Measurements from ENCODE around the gene UNC13B. TPM values are rescaled to one million over a fixed set of nuclear protein-coding genes. Genes with fewer than 3 reads are reported as not detected.

Gene UNC13B
- total RNA-seq, 1 experiment from 2014 or later, result 17.6 TPM

- no peak overlapping the region for H3K4me3 ChIP-seq (replicated peaks in 1 of 2; ENCODE audit: low read depth in 1 of 2, low read length in 2 of 2)
- ChIA-PET POLR2A (no interaction called here), CTCF (no interaction called here), RAD21 (ENCODE audit: low non-redundant PET in 1 of 2, low total read pairs in 2 of 2, uncharacterized antibody in 2 of 2, unreplicated experiment in 2 of 2) (no interaction called here)
- no peaks in the 10 kb centered on the region for H3K9me2 ChIP-seq (ENCODE audit: insufficient read depth)
- no peak overlapping the region for H3K9ac ChIP-seq (ENCODE audit: low read length)
- no peaks in the 10 kb centered on the region for H3K36me3 ChIP-seq (ENCODE audit: control insufficient read depth in 1 of 2, insufficient read depth in 2 of 2, low read length in 2 of 2)
- TF ChIP-seq EZH2phosphoT487 (IDR thresholded peaks at IDR 0.05; ENCODE audit: borderline replicate concordance) (no peak), SP1 (IDR thresholded peaks at IDR 0.05; ENCODE audit: low read depth) (no peak), MAX (IDR thresholded peaks at IDR 0.05) (no peak), CEBPB (IDR thresholded peaks at IDR 0.05; ENCODE audit: low read depth) (no peak), EGR1 (IDR thresholded peaks at IDR 0.05; ENCODE audit: low read depth) (no peak), EZH2 (IDR thresholded peaks at IDR 0.05) (no peak), YY1 (IDR thresholded peaks at IDR 0.05; ENCODE audit: extremely low read depth, insufficient replicate concordance, low read depth, low read length) (no peak), FOSL1 (IDR thresholded peaks at IDR 0.05; ENCODE audit: low read depth) (no peak), JUND (IDR thresholded peaks at IDR 0.05) (no peak), RAD21 (IDR thresholded peaks at IDR 0.05; ENCODE audit: low read depth) (no peak), POLR2AphosphoS5 (IDR thresholded peaks at IDR 0.05; ENCODE audit: low read depth, low read length) (no peak), POLR2A (IDR thresholded peaks at IDR 0.05; ENCODE audit: borderline replicate concordance, extremely low read depth, insufficient read depth, insufficient read length) (no peak), REST (IDR thresholded peaks at IDR 0.05; ENCODE audit: low read depth) (no peak), CBX3 (IDR thresholded peaks at IDR 0.05; ENCODE audit: low read depth) (no peak)
- TF ChIP-seq, protein P1, sequence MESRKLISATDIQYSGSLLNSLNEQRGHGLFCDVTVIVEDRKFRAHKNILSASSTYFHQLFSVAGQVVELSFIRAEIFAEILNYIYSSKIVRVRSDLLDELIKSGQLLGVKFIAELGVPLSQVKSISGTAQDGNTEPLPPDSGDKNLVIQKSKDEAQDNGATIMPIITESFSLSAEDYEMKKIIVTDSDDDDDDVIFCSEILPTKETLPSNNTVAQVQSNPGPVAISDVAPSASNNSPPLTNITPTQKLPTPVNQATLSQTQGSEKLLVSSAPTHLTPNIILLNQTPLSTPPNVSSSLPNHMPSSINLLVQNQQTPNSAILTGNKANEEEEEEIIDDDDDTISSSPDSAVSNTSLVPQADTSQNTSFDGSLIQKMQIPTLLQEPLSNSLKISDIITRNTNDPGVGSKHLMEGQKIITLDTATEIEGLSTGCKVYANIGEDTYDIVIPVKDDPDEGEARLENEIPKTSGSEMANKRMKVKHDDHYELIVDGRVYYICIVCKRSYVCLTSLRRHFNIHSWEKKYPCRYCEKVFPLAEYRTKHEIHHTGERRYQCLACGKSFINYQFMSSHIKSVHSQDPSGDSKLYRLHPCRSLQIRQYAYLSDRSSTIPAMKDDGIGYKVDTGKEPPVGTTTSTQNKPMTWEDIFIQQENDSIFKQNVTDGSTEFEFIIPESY (IDR thresholded peaks at IDR 0.05; ENCODE audit: extremely low read depth, insufficient replicate concordance, low read length), result no peak
- TF ChIP-seq, protein P2, sequence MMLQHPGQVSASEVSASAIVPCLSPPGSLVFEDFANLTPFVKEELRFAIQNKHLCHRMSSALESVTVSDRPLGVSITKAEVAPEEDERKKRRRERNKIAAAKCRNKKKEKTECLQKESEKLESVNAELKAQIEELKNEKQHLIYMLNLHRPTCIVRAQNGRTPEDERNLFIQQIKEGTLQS (IDR thresholded peaks at IDR 0.05), result no peak
- H3K27me3 ChIP-seq (ENCODE audit: insufficient read depth, low read length), result no peaks in the 10 kb centered on the region
- H2AFZ ChIP-seq (ENCODE audit: low read depth, low read length, poor library complexity, severe bottlenecking), result no peak overlapping the region
- H3K4me2 ChIP-seq (ENCODE audit: low read length), result no peak overlapping the region
- H3K9me3 ChIP-seq (ENCODE audit: control insufficient read depth in 1 of 2, insufficient read depth in 1 of 2, low read depth in 1 of 2, low read length in 2 of 2), result no peaks in the 10 kb centered on the region
- no peaks in the 10 kb centered on the region for H4K20me1 ChIP-seq (ENCODE audit: insufficient read depth)
- no peak for ATAC-seq
- DNase-seq (ENCODE audit: low read depth, low spot score), result no peak
- intact Hi-C loops (cut with micrococcal nuclease), result no loop called here
- no peaks in the 10 kb centered on the region for H3K79me2 ChIP-seq (ENCODE audit: insufficient read depth, low read length)
- no TSS peak for BruUV-seq (replicated peaks)
- H3K27ac ChIP-seq (ENCODE audit: low read depth, low read length), result no peak overlapping the region
- no peaks in the 10 kb centered on the region for H3K4me1 ChIP-seq (ENCODE audit: control insufficient read depth in 1 of 2, insufficient read depth in 2 of 2, low read length in 2 of 2)
These were observed 218.2 kb downstream of the UNC13B start for GRCh38 chr9:35380039-35380438.
